Measurements from ENCODE around the gene GPM6B.

DNA sequence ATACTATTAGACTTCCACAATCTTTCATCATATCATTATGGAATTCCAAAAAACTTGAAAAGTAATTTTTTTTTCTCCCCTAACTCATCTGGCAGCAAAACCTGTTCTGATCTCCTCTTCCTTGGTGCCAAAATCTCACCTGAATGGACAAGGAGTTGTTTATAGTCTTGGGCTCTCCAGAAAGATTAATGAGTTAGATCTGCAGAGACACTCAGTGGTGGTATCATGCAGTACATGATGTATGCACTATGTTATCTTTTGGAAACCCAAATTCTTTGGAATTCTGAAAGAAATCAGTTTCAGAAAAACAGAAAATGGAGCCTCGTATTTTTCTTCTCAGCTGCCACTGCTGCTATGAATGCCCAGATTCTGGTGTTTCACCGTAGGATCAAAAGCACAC lies 11.7 kb downstream of the GPM6B start:
- TF ChIP-seq CTCF (IDR thresholded peaks at IDR 0.05; ENCODE audit: low read depth, low read length, poor library complexity, severe bottlenecking) (no peak), EZH2phosphoT487 (IDR thresholded peaks at IDR 0.05; ENCODE audit: borderline replicate concordance, low read length) (no peak)
